HCT116 (cell line): Measurements from ENCODE around the gene PPFIA1. TPM values are rescaled to one million over a fixed set of nuclear protein-coding genes. Genes with fewer than 3 reads are reported as not detected.

Experiments
- ATAC-seq: fragments of 200-7000 bp; cut with Tn5 transposase; 2 replicates; pipeline ENCODE4 v1.9.1; 2020; ENCODE audit warnings: mild to moderate bottlenecking, moderate library complexity
- BruUV-seq: library from RNA; stranded (reverse); fragments of 400-500 nt; replicated peaks from 2 replicates; lab custom pipeline; 2021; lab: Mats Ljungman, UMichigan
- CTCF ChIA-PET: fragments of 300-600 bp; sonication (Branson Sonifier 250); formaldehyde crosslinking; loops from one replicate; lab custom pipeline; 2021; ENCODE audit warnings: antibody characterized with exemption; lab: Charles Lee
- POLR2A ChIA-PET: fragments of 300-600, 350-600 bp; sonication (Branson Sonifier 250); formaldehyde crosslinking; loops from one replicate; lab custom pipeline; 2021; ENCODE audit warnings: antibody characterized with exemption; lab: Charles Lee
- RAD21 ChIA-PET, 2 experiments: fragments of 300-600 bp; sonication (Branson Sonifier 250); formaldehyde crosslinking; loops; one replicate each; lab custom pipeline; 2023; ENCODE audit warnings: low total read pairs in 2 of 2; ENCODE audit not compliant: uncharacterized antibody in 2 of 2, unreplicated experiment in 2 of 2, low non-redundant PET in 1 of 2; lab: Charles Lee
- DNase-seq: peaks from one replicate; pipeline ENCODE4 v3.0.0-alpha.2; 2010; ENCODE audit warnings: low read depth, low spot score
- H2AFZ ChIP-seq: fragments of 200-600 bp; shearing (Covaris generic), sonication (generic); 2 replicates; pipeline ENCODE4 v1.6.1; 2017; ENCODE audit warnings: low read depth, mixed run types, mixed read lengths, antibody characterized with exemption, low read length; ENCODE audit not compliant: poor library complexity, severe bottlenecking
- H3K27ac ChIP-seq: 2 replicates; pipeline ENCODE4 v1.5.1; 2012; ENCODE audit warnings: low read depth, low read length
- H3K27me3 ChIP-seq: fragments of 200-600 bp; sonication (generic); 2 replicates; pipeline ENCODE4 v1.6.1; 2016; ENCODE audit warnings: mixed run types, low read length, mixed read lengths; ENCODE audit not compliant: insufficient read depth
- H3K36me3 ChIP-seq, 2 experiments: fragments of 200-500 bp in 1 of 2; fragments of 200-600 bp in 1 of 2; sonication (Bioruptor generic) in 1 of 2; sonication (generic) in 1 of 2; 2 replicates each; pipeline versions ENCODE4 v1.5.1 to v1.6.1; 2014 to 2016; ENCODE audit warnings: low read length in 2 of 2, inconsistent platforms in 1 of 2, mixed read lengths in 1 of 2, mixed run types in 1 of 2; ENCODE audit not compliant: insufficient read depth in 2 of 2, control insufficient read depth in 1 of 2
- H3K4me1 ChIP-seq, 2 experiments: fragments of 200-600 bp in 1 of 2; sonication (generic) in 1 of 2; 2 replicates each; pipeline versions ENCODE4 v1.5.1 to v1.6.1; 2012 to 2017; ENCODE audit warnings: low read length in 2 of 2, inconsistent platforms in 1 of 2, mild to moderate bottlenecking in 1 of 2, mixed read lengths in 1 of 2, mixed run types in 1 of 2, moderate library complexity in 1 of 2; ENCODE audit not compliant: insufficient read depth in 2 of 2, control insufficient read depth in 1 of 2
- H3K4me2 ChIP-seq: fragments of 200-600 bp; sonication (generic); 2 replicates; pipeline ENCODE4 v1.6.1; 2017; ENCODE audit warnings: mixed run types, low read length, mixed read lengths
- H3K4me3 ChIP-seq, 2 experiments: fragments of 200-600 bp in 1 of 2; sonication (generic) in 1 of 2; replicated peaks in 1 of 2; 2 replicates each; pipeline ENCODE4 v1.5.1; 2011 to 2016; ENCODE audit warnings: low read length in 2 of 2, control low read depth in 1 of 2, low read depth in 1 of 2, mild to moderate bottlenecking in 1 of 2, mixed read lengths in 1 of 2, mixed run types in 1 of 2
- H3K79me2 ChIP-seq: fragments of 200-600 bp; sonication (generic); 2 replicates; pipeline ENCODE4 v1.6.1; 2017; ENCODE audit warnings: mild to moderate bottlenecking, mixed run types, low read length, moderate library complexity, mixed read lengths; ENCODE audit not compliant: insufficient read depth
- H3K9ac ChIP-seq: fragments of 200-600 bp; sonication (generic); 2 replicates; pipeline ENCODE4 v1.6.1; 2016; ENCODE audit warnings: low read length, mixed read lengths
- H3K9me2 ChIP-seq: fragments of 200-600 bp; sonication (generic), shearing (Covaris generic); 2 replicates; pipeline ENCODE4 v1.6.1; 2017; ENCODE audit warnings: mixed run types, mild to moderate bottlenecking, moderate library complexity; ENCODE audit not compliant: insufficient read depth
- H3K9me3 ChIP-seq, 2 experiments: fragments of 200-500 bp in 1 of 2; fragments of 200-600 bp in 1 of 2; sonication (Bioruptor generic) in 1 of 2; sonication (generic) in 1 of 2; 2 replicates each; pipeline ENCODE4 v1.6.1; 2014 to 2017; ENCODE audit warnings: low read length in 2 of 2, mixed read lengths in 2 of 2, inconsistent platforms in 1 of 2, low read depth in 1 of 2, mild to moderate bottlenecking in 1 of 2, mixed run types in 1 of 2, moderate library complexity in 1 of 2; ENCODE audit not compliant: control insufficient read depth in 1 of 2, insufficient read depth in 1 of 2
- H4K20me1 ChIP-seq: fragments of 200-600 bp; sonication (generic), shearing (Covaris generic); 2 replicates; pipeline ENCODE4 v1.6.1; 2017; ENCODE audit warnings: mixed run types, mild to moderate bottlenecking, moderate library complexity; ENCODE audit not compliant: insufficient read depth
- CBX3 ChIP-seq: IDR thresholded peaks from 2 replicates; pipeline ENCODE4 v1.6.1; 2012; ENCODE audit warnings: low read depth
- EGR1 ChIP-seq: IDR thresholded peaks from 2 replicates; pipeline ENCODE4 v1.6.1; 2012; ENCODE audit warnings: low read depth
- ELF1 ChIP-seq: IDR thresholded peaks from 2 replicates; pipeline ENCODE4 v1.6.1; 2012; ENCODE audit warnings: low read depth, borderline replicate concordance
- EZH2 ChIP-seq: fragments of 200-600 bp; sonication (generic); IDR thresholded peaks from 2 replicates; pipeline ENCODE4 v1.6.1; 2017; ENCODE audit warnings: antibody characterized with exemption, mixed run types
- EZH2phosphoT487 ChIP-seq: fragments of 200-600 bp; IDR thresholded peaks from 2 replicates; pipeline ENCODE4 v1.6.1; 2018; ENCODE audit warnings: antibody characterized with exemption, borderline replicate concordance
- JUND ChIP-seq: IDR thresholded peaks from 2 replicates; pipeline ENCODE4 v1.6.1; 2012
- POLR2A ChIP-seq: IDR thresholded peaks from 2 replicates; pipeline ENCODE4 v1.7.0; 2011; ENCODE audit warnings: borderline replicate concordance; ENCODE audit not compliant: insufficient read depth, insufficient read length; ENCODE audit errors: extremely low read depth
- SIN3A ChIP-seq: IDR thresholded peaks from 2 replicates; pipeline ENCODE4 v1.6.1; 2012; ENCODE audit warnings: low read depth
- SP1 ChIP-seq: IDR thresholded peaks from 2 replicates; pipeline ENCODE4 v1.6.1; 2012; ENCODE audit warnings: low read depth
- SRF ChIP-seq: IDR thresholded peaks from 2 replicates; pipeline ENCODE4 v1.6.1; 2012; ENCODE audit warnings: low read depth
- ZFX ChIP-seq: fragments of 450-650 bp; IDR thresholded peaks from 2 replicates; pipeline ENCODE4 v1.6.1; 2017
- intact Hi-C: fragments of 100-400 bp; cut with micrococcal nuclease; formaldehyde crosslinking; loops from 2 replicates; pipeline ENCODE4 v1.10.0; 2022
- total RNA-seq: library from RNA; stranded (reverse); gene quantifications from one replicate; pipeline ENCODE4 v1.2.1, GENCODE V29; 2021; ENCODE audit not compliant: unreplicated experiment
- TF ChIP-seq, protein P1 (sequence below): IDR thresholded peaks from 2 replicates; pipeline ENCODE4 v1.6.1; 2011; ENCODE audit warnings: mild to moderate bottlenecking, low read length, moderate library complexity; ENCODE audit not compliant: insufficient replicate concordance; ENCODE audit errors: extremely low read depth
- TF ChIP-seq, protein P2 (sequence below): IDR thresholded peaks from 2 replicates; pipeline ENCODE4 v1.6.1; 2012
- TF ChIP-seq, protein P3 (sequence below), 3 experiments: fragments of 200-600 bp in 1 of 3; sonication (generic) in 1 of 3; IDR thresholded peaks in 2 of 3; conservative IDR thresholded peaks in 1 of 3; 2 replicates each; pipeline ENCODE4 v1.5.1; 2012 to 2017; ENCODE audit warnings: low read depth in 2 of 3, low read length in 2 of 3, antibody characterized with exemption in 1 of 3, borderline replicate concordance in 1 of 3, control low read depth in 1 of 3, mild to moderate bottlenecking in 1 of 3, mixed read lengths in 1 of 3, mixed run types in 1 of 3, moderate library complexity in 1 of 3; ENCODE audit not compliant: insufficient read depth in 1 of 3
- TF ChIP-seq, protein P4 (sequence below): IDR thresholded peaks from 2 replicates; pipeline ENCODE4 v1.6.1; 2012; ENCODE audit warnings: low read depth

PPFIA1 gene
- total RNA-seq, 1 experiment from 2014 or later = 48.6 TPM

DNA sequence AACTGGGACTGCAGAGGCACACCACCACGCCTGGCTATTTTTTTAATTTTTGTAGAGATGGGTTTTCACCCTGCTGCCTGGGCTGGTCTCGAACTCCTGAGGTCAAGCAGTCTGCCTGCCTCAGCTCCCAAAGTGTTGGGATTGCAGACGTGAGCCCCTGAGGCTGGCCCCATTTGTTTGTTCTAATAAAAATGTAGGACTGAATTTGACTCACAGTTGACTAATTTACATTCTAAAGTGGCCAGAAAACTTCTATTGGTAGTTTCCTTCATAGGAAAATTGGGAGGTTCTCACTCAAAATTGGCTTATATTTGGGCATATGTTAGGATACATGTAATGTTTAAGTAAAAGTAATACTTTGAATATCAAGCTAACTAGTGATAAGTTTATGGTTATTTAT lies 35.0 kb downstream of the PPFIA1 start (continued):
- TF ChIP-seq EGR1 (no peak), EZH2phosphoT487 (no peak), JUND (no peak), CBX3 (no peak)
- TF ChIP-seq, protein P1, sequence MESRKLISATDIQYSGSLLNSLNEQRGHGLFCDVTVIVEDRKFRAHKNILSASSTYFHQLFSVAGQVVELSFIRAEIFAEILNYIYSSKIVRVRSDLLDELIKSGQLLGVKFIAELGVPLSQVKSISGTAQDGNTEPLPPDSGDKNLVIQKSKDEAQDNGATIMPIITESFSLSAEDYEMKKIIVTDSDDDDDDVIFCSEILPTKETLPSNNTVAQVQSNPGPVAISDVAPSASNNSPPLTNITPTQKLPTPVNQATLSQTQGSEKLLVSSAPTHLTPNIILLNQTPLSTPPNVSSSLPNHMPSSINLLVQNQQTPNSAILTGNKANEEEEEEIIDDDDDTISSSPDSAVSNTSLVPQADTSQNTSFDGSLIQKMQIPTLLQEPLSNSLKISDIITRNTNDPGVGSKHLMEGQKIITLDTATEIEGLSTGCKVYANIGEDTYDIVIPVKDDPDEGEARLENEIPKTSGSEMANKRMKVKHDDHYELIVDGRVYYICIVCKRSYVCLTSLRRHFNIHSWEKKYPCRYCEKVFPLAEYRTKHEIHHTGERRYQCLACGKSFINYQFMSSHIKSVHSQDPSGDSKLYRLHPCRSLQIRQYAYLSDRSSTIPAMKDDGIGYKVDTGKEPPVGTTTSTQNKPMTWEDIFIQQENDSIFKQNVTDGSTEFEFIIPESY = no peak

DNA sequence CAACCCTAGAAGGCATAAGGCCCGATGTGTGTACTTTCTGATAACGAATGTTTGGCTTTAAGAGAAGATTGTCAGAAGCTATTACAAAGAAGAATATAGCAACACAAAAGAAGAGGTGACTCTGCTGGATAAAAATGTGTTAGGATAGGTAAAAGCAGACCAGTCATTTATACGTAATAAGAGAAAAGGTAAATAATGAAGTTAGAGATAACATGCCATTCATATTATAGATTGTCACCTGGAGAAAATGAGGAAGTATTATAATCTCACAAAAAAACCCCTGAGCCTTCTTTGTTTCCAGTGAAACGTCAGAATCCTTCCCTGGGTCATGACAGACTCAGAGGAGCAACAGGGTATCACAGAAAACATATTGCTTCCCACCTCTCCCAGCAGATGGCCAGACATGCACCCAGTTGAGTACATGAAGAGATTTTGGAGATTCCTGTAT lies 36.1 kb downstream of the PPFIA1 start:
- no TSS peak for BruUV-seq
- ChIA-PET POLR2A (no interaction called here), RAD21 (no interaction called here), CTCF (no interaction called here)
- H3K36me3 ChIP-seq = no peaks in the 10 kb centered on the region; a peak in 1 of 4 replicates
- ATAC-seq (no peak), DNase-seq (no peak)
- no peak overlapping the region for H3K9ac ChIP-seq
- H3K27ac ChIP-seq = no peak overlapping the region
- TF ChIP-seq SP1 (no peak), SRF (no peak), SIN3A (no peak), ZFX (no peak), ELF1 (no peak), EZH2 (no peak), EZH2phosphoT487 (no peak), POLR2A (no peak), EGR1 (no peak), JUND (no peak), CBX3 (no peak)
- TF ChIP-seq, protein P1 = no peak
- TF ChIP-seq, protein P2, sequence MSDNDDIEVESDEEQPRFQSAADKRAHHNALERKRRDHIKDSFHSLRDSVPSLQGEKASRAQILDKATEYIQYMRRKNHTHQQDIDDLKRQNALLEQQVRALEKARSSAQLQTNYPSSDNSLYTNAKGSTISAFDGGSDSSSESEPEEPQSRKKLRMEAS = no peak
- TF ChIP-seq, protein P3, sequence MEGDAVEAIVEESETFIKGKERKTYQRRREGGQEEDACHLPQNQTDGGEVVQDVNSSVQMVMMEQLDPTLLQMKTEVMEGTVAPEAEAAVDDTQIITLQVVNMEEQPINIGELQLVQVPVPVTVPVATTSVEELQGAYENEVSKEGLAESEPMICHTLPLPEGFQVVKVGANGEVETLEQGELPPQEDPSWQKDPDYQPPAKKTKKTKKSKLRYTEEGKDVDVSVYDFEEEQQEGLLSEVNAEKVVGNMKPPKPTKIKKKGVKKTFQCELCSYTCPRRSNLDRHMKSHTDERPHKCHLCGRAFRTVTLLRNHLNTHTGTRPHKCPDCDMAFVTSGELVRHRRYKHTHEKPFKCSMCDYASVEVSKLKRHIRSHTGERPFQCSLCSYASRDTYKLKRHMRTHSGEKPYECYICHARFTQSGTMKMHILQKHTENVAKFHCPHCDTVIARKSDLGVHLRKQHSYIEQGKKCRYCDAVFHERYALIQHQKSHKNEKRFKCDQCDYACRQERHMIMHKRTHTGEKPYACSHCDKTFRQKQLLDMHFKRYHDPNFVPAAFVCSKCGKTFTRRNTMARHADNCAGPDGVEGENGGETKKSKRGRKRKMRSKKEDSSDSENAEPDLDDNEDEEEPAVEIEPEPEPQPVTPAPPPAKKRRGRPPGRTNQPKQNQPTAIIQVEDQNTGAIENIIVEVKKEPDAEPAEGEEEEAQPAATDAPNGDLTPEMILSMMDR (IDR thresholded peaks at IDR 0.05 in 2 of 3, conservative IDR thresholded peaks at IDR 0.05 in 1 of 3; ENCODE audit: borderline replicate concordance in 1 of 3, insufficient read depth in 1 of 3, low read depth in 2 of 3, low read length in 2 of 3) = no peak
- TF ChIP-seq, protein P4, sequence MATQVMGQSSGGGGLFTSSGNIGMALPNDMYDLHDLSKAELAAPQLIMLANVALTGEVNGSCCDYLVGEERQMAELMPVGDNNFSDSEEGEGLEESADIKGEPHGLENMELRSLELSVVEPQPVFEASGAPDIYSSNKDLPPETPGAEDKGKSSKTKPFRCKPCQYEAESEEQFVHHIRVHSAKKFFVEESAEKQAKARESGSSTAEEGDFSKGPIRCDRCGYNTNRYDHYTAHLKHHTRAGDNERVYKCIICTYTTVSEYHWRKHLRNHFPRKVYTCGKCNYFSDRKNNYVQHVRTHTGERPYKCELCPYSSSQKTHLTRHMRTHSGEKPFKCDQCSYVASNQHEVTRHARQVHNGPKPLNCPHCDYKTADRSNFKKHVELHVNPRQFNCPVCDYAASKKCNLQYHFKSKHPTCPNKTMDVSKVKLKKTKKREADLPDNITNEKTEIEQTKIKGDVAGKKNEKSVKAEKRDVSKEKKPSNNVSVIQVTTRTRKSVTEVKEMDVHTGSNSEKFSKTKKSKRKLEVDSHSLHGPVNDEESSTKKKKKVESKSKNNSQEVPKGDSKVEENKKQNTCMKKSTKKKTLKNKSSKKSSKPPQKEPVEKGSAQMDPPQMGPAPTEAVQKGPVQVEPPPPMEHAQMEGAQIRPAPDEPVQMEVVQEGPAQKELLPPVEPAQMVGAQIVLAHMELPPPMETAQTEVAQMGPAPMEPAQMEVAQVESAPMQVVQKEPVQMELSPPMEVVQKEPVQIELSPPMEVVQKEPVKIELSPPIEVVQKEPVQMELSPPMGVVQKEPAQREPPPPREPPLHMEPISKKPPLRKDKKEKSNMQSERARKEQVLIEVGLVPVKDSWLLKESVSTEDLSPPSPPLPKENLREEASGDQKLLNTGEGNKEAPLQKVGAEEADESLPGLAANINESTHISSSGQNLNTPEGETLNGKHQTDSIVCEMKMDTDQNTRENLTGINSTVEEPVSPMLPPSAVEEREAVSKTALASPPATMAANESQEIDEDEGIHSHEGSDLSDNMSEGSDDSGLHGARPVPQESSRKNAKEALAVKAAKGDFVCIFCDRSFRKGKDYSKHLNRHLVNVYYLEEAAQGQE = no peak
- H3K9me3 ChIP-seq = no peaks in the 10 kb centered on the region
- H3K4me2 ChIP-seq = no peak overlapping the region
- H3K4me3 ChIP-seq = no peak overlapping the region
- peaks cover 4% of the 10 kb centered on the region; the same call in 1 of the 2 replicates for H4K20me1 ChIP-seq
- H3K9me2 ChIP-seq = no peaks in the 10 kb centered on the region
- H3K4me1 ChIP-seq = no peaks in the 10 kb centered on the region
- H3K27me3 ChIP-seq = no peaks in the 10 kb centered on the region
- peaks cover 88% of the 10 kb centered on the region for H3K79me2 ChIP-seq
- intact Hi-C loops = no loop called here
- H2AFZ ChIP-seq = no peak overlapping the region
